ENCODE data around the gene SMCHD1. TPM values are rescaled to one million over a fixed set of nuclear protein-coding genes. Genes with fewer than 3 reads are reported as not detected.

Gene SMCHD1
- total RNA-seq, 1 donor from 2014 or later = 34.4 TPM

DNA sequence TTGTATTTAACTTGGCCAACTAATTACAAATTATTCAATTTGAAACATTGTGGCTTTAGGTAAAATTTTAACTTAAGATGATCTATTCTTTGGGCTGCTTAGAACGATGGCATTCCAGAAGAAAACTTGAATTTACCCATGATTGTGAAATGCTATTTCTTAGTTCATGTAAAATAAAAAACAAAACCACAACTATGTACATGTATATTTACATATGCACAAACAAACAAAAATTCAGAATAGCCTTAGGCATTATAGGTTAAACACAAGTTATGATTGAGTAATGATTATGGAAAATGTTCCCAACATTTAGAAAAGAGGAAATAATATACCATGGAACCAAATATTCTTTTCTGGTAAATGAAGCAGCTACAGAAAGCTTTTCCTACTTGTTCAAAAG lies 3.5 kb upstream of the SMCHD1 start:
- no peak overlapping the region for H3K4me3 Mint-ChIP-seq (ENCODE audit: unreplicated experiment)
- no peaks in the 10 kb centered on the region for H3K36me3 Mint-ChIP-seq (ENCODE audit: unreplicated experiment)
- peaks cover 10% of the 10 kb centered on the region for H3K27me3 Mint-ChIP-seq (ENCODE audit: unreplicated experiment)
- peaks cover 4% of the 10 kb centered on the region for H3K9me3 Mint-ChIP-seq (ENCODE audit: unreplicated experiment)
- DNase-seq = no peak
- H3K27ac Mint-ChIP-seq (ENCODE audit: unreplicated experiment) = no peak overlapping the region
- TF ChIP-seq, protein P1, sequence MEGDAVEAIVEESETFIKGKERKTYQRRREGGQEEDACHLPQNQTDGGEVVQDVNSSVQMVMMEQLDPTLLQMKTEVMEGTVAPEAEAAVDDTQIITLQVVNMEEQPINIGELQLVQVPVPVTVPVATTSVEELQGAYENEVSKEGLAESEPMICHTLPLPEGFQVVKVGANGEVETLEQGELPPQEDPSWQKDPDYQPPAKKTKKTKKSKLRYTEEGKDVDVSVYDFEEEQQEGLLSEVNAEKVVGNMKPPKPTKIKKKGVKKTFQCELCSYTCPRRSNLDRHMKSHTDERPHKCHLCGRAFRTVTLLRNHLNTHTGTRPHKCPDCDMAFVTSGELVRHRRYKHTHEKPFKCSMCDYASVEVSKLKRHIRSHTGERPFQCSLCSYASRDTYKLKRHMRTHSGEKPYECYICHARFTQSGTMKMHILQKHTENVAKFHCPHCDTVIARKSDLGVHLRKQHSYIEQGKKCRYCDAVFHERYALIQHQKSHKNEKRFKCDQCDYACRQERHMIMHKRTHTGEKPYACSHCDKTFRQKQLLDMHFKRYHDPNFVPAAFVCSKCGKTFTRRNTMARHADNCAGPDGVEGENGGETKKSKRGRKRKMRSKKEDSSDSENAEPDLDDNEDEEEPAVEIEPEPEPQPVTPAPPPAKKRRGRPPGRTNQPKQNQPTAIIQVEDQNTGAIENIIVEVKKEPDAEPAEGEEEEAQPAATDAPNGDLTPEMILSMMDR (IDR thresholded peaks at IDR 0.05; ENCODE audit: partially characterized antibody, unreplicated experiment) = no peak
- peaks cover 2% of the 10 kb centered on the region for H3K4me1 Mint-ChIP-seq (ENCODE audit: low read depth, unreplicated experiment)

DNA sequence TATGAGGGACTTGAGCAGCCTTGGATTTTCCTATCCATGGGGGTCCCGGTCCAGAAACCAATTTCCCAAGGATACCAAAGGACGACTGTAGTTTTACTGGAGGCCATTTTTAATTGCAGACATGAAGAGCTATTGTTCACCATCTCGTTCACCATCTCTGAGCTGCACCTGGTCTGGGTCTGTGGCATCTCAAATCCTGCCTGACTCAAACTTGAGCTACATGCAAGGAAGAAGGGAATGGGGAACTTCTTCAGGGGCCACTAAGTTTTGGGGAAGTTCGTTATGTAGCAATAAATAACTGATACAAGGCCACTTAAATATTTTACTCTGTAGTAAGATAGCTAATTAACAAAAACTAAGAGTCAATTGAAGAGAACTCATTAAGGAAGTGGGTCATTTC lies 2.1 kb upstream of the SMCHD1 start:
- Mint-ChIP-seq H3K27me3 (ENCODE audit: unreplicated experiment) (peaks cover 10% of the 10 kb centered on the region), H3K27ac (ENCODE audit: unreplicated experiment) (no peak overlapping the region), H3K36me3 (ENCODE audit: unreplicated experiment) (no peaks in the 10 kb centered on the region), H3K4me1 (ENCODE audit: low read depth, unreplicated experiment) (peaks cover 4% of the 10 kb centered on the region), H3K9me3 (ENCODE audit: unreplicated experiment) (peaks cover 4% of the 10 kb centered on the region), H3K4me3 (ENCODE audit: unreplicated experiment) (no peak overlapping the region)
- TF ChIP-seq, protein P1 (IDR thresholded peaks at IDR 0.05; ENCODE audit: partially characterized antibody, unreplicated experiment) = no peak
- no peak for DNase-seq

DNA sequence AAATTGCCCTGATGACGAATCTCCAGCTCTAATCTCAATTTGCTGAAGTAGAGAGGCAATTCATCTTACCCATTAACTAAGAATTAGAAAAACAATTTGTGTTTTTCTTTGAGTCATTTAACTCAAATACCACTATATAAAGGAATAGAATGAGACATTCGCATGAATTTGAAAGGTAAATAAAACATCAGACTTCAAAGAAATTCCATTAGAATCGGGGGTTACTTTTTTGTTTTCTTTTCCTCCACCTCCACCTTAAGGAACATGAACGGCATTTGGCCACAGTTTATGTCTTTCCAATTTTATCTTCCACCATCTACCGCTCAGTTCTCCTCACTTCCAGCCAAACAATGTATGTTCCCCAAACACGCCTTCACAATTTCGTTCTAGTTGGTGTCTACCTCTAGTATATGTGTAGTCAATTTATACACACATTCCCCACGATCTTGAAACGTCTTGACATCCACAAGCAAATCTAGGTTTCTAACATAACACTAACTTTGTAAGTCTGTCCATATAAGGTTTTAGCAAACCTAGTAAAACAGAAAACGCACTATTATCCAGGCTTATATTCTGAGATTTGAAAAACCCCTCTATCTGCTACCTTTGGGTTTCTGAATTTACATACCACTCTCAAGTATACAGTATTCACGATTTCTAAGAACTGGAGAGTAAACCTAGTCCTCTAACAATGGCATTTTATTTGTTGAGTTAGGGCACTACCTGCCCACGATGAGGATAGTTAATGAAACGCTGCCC lies 1.2 kb upstream of the SMCHD1 start:
- H3K27me3 Mint-ChIP-seq (ENCODE audit: unreplicated experiment) = peaks cover 10% of the 10 kb centered on the region
- peaks cover 4% of the 10 kb centered on the region for H3K4me1 Mint-ChIP-seq (ENCODE audit: low read depth, unreplicated experiment)
- peak overlapping the region; percentile 87 for H3K4me3 Mint-ChIP-seq (ENCODE audit: unreplicated experiment)
- peaks cover 4% of the 10 kb centered on the region for H3K9me3 Mint-ChIP-seq (ENCODE audit: unreplicated experiment)
- no peak overlapping the region for H3K27ac Mint-ChIP-seq (ENCODE audit: unreplicated experiment)
- no peak for DNase-seq
- H3K36me3 Mint-ChIP-seq (ENCODE audit: unreplicated experiment) = no peaks in the 10 kb centered on the region
- TF ChIP-seq, protein P1 (IDR thresholded peaks at IDR 0.05; ENCODE audit: partially characterized antibody, unreplicated experiment) = no peak

DNA sequence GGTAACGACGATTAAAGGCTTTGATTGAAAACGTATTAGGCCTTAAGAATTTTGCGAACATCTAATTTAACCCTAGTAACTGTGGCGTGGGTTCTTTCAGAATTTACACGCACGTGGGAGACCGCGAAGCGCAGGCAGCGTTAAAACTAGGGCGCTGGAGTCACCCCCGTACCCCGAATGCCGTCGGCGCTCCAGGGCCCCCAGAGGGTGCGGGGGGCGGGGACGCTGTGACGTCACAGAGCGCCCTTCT lies 673 bp upstream of the SMCHD1 start:
- Mint-ChIP-seq H3K4me1 (ENCODE audit: low read depth, unreplicated experiment) (peaks cover 4% of the 10 kb centered on the region), H3K27me3 (ENCODE audit: unreplicated experiment) (peaks cover 10% of the 10 kb centered on the region), H3K4me3 (ENCODE audit: unreplicated experiment) (peak overlapping the region; percentile 87), H3K27ac (ENCODE audit: unreplicated experiment) (no peak overlapping the region), H3K36me3 (ENCODE audit: unreplicated experiment) (no peaks in the 10 kb centered on the region), H3K9me3 (ENCODE audit: unreplicated experiment) (peaks cover 4% of the 10 kb centered on the region)
- TF ChIP-seq, protein P1 (IDR thresholded peaks at IDR 0.05; ENCODE audit: partially characterized antibody, unreplicated experiment) = no peak
- no peak for DNase-seq

DNA sequence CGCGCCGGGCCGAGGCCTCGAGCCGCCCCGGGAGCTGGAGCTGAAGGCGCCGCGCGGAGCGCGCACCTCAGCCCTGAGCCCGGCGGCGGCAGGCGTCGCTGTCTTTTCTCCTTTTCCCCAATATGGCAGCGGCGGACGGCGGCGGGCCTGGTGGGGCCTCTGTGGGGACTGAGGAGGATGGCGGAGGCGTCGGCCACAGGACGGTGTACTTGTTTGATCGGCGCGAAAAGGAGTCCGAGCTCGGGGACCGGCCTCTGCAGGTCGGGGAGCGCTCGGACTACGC lies 369 bp downstream of the SMCHD1 start:
- H3K9me3 Mint-ChIP-seq (ENCODE audit: unreplicated experiment) = peaks cover 4% of the 10 kb centered on the region
- H3K4me3 Mint-ChIP-seq (ENCODE audit: unreplicated experiment) = peak overlapping the region; percentile 94
- TF ChIP-seq, protein P1 (IDR thresholded peaks at IDR 0.05; ENCODE audit: partially characterized antibody, unreplicated experiment) = no peak
- no peaks in the 10 kb centered on the region for H3K36me3 Mint-ChIP-seq (ENCODE audit: unreplicated experiment)
- no peak for DNase-seq
- H3K27me3 Mint-ChIP-seq (ENCODE audit: unreplicated experiment) = peaks cover 10% of the 10 kb centered on the region
- no peak overlapping the region for H3K27ac Mint-ChIP-seq (ENCODE audit: unreplicated experiment)
- peaks cover 4% of the 10 kb centered on the region for H3K4me1 Mint-ChIP-seq (ENCODE audit: low read depth, unreplicated experiment)
